ENCODE data around the gene SHMT2.
A peak's percentile ranks its signal among the peaks of the same experiment; 100 is the strongest.

SHMT2 gene

GRCh38 chr12:57199191-57199590, 30.3 kb upstream of the SHMT2 start:
- DNase-seq = no peak

DNA sequence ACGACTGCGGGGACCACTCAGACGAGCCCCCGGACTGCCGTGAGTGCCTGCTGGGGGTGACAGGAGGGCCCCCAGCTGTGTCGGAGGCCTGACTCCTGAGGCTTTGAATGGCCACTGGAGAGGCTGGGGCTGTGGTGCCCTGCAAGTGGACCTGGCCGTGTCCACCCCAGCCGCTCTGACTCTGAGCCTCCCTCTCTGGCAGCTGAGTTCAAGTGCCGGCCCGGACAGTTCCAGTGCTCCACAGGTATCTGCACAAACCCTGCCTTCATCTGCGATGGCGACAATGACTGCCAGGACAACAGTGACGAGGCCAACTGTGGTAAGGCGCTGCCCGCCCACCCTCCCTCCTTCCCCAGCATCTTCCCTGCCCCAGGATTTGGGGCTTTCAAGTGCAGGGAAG, 29.0 kb upstream of the SHMT2 start:
- no peak for DNase-seq

GRCh38 chr12:57201219-57201618, 28.3 kb upstream of the SHMT2 start:
- no peak for DNase-seq

GRCh38 chr12:57201631-57202030, 27.9 kb upstream of the SHMT2 start:
- DNase-seq = no peak

DNA sequence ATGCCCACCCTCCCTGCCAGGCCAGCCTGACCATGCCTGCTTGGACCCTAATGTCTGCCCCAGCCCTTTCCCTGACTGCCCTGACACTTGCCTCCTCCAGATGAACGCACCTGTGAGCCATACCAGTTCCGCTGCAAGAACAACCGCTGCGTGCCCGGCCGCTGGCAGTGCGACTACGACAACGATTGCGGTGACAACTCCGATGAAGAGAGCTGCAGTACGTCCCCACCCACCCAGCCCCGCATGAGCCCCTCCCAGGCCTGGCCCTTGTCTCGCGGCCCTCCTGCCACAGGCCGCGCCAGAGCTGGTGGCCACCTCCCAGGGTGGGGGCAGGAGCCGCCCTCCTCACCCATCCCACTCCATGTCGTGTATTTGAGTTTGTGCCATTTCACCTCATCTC, 27.2 kb upstream of the SHMT2 start:
- no peak for DNase-seq

DNA sequence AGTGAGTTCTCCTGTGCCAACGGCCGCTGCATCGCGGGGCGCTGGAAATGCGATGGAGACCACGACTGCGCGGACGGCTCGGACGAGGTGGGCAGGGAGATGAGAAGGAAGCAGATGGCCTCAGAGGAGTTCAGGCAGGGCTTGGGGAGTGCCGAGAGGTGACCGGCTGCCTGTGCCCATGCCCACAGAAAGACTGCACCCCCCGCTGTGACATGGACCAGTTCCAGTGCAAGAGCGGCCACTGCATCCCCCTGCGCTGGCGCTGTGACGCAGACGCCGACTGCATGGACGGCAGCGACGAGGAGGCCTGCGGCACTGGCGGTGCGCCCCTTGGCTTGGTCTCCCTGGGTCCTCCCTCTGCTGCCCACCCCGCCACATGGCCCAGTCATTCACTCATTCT, 26.3 kb upstream of the SHMT2 start:
- no peak for DNase-seq

- DNase-seq = no peak
Measured at GRCh38 chr12:57203791-57204190, 25.7 kb upstream of the SHMT2 start.

DNA sequence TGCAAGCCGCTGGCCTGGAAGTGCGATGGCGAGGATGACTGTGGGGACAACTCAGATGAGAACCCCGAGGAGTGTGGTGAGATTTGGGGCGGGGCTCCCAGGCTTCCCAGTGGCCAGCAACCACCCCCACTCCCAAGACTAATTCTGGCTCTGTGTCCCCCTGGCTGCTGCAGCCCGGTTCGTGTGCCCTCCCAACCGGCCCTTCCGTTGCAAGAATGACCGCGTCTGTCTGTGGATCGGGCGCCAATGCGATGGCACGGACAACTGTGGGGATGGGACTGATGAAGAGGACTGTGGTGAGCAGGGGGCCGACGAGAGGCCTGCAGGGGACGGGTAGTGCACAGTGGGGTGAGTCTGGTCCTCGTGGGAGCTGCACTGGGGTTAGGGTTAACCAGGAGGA, 25.1 kb upstream of the SHMT2 start:
- DNase-seq = no peak

- DNase-seq = no peak
Measured at GRCh38 chr12:57205186-57205585, 24.3 kb upstream of the SHMT2 start.

DNA sequence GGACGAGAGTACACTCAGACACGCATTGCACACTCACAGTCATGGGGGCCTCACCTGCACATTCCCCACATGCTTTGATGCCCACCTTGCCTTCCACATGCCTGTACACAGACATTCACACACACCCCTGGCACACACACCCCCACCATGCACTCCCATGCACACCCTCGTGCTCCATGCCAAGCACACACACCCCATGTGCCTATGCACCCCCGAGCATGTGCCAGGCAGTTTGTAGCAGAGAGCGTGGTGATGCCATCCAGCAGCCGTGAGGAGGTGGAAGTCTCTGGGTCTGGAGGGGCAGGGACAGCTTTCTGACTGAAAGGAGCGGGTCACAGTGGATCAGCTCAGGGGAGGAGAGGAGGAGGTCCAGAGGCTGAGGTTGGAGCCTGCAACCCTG, 23.6 kb upstream of the SHMT2 start:
- DNase-seq = no peak

GRCh38 chr12:57207731-57208630, 21.5 kb upstream of the SHMT2 start:
- DNase-seq = no peak

- no peak for DNase-seq
Measured at GRCh38 chr12:57208631-57209282, 20.8 kb upstream of the SHMT2 start.

DNA sequence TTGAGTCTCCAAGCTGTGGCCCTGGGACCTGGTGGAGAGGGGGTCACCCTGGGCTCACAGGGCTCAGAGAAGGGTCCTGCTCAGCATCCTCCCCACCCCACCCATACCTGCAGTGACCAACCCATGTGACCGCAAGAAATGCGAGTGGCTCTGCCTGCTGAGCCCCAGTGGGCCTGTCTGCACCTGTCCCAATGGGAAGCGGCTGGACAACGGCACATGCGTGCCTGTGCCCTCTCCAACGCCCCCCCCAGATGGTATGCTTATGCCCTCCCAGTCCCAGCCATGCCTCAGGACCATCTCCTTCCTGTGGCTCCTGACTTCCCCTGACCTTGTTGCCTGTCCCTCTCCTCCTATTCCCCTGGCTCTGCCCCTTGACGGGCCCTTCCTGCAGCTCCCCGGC, 19.6 kb upstream of the SHMT2 start:
- DNase-seq = no peak

DNA sequence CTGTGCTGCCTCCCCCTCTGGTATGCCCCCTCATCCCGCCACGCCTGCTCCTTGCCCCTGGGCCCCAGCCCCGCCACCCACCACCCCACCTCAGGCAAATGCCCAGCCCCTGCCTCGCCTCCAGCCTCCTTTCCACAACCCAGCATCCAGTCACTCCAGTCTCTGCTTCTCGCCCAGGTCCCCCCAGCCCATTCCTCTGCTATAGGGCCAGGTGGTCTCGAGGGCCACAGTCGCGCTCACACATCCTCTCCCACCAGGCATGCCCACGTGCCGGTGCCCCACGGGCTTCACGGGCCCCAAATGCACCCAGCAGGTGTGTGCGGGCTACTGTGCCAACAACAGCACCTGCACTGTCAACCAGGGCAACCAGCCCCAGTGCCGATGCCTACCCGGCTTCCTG, 19.1 kb upstream of the SHMT2 start:
- DNase-seq = no peak

- no peak for DNase-seq
Measured at GRCh38 chr12:57210926-57211692, 18.4 kb upstream of the SHMT2 start.

DNA sequence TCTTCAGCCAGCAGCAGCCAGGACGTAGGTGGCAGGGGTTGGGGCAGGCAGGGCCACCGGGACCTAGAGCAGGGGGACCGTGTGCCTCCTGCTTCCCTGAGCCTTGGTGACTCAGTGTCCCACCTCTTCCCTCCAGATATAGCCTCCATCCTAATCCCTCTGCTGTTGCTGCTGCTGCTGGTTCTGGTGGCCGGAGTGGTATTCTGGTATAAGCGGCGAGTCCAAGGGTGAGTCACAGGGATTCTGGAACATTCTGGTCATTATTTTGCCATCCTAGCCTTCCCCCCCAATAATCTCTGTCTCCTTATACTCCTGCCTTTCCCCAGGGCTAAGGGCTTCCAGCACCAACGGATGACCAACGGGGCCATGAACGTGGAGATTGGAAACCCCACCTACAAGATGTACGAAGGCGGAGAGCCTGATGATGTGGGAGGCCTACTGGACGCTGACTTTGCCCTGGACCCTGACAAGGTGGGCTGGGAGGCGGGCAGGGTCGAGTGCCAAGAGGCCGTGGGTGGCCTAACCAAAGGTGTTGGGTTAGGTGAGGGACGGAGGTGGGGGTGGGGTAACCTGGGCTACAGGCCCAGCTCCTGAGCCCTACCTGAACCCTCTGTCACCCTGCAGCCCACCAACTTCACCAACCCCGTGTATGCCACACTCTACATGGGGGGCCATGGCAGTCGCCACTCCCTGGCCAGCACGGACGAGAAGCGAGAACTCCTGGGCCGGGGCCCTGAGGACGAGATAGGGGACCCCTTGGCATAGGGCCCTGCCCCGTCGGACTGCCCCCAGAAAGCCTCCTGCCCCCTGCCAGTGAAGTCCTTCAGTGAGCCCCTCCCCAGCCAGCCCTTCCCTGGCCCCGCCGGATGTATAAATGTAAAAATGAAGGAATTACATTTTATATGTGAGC, 17.5 kb upstream of the SHMT2 start:
- no peak for DNase-seq

- no peak for DNase-seq
Measured at GRCh38 chr12:57212701-57213057, 16.8 kb upstream of the SHMT2 start.

DNA sequence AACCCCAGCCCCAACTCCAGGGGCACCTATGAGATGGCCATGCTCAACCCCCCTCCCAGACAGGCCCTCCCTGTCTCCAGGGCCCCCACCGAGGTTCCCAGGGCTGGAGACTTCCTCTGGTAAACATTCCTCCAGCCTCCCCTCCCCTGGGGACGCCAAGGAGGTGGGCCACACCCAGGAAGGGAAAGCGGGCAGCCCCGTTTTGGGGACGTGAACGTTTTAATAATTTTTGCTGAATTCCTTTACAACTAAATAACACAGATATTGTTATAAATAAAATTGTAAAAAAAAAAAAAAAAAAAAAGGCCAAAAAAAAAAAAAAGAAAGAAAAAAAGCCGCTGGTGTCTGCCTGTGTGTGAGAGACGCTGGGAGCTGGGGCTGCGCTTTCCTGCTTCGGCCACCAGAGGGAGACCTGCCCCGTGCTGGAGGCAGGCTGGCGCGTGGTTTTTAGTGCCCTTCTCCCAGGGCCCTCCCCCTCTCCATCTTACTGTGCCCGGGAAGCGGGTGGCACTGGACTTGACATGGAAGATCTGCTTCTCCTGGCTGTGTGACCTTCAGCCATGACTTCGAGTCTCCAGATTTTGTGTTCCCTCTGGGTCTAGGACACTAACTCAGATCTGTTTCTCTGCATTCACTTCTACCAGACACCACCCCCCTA, 16.3 kb upstream of the SHMT2 start:
- DNase-seq = peak; percentile 96

GRCh38 chr12:57213763-57214397, 15.6 kb upstream of the SHMT2 start:
- DNase-seq = peak; percentile 48

DNA sequence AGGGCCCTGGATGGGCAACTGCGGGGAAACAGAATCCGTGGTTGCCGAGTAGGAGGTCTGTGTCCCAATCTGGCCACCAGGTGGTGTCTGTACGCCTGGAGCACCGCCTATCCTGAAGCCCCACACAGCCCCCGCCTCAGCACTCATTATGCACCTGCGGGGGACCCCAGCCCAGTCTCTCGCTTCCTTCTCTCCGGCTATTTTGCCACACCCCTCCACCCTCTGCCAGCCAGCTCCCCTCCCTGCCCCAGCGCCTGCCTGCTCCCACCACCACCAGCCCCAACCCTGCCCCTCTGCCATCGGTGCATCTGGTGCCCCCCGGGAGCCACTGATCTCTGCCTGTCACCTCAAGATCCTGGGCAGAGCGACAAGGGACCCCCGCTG, 15.1 kb upstream of the SHMT2 start:
- DNase-seq = peak; percentile 91

GRCh38 chr12:57215065-57215464, 14.4 kb upstream of the SHMT2 start:
- DNase-seq = no peak

- DNase-seq = peak; percentile 85
Measured at GRCh38 chr12:57215668-57216013, 13.9 kb upstream of the SHMT2 start.
